ENCODE results near the gene OSTC.

GRCh38 chr4:108703966-108704365 lies 53.6 kb downstream of the OSTC start:
- TF ChIP-seq CTCF (IDR thresholded peaks at IDR 0.05; ENCODE audit: insufficient read depth, low read length), result no peak
- TF ChIP-seq REST (IDR thresholded peaks at IDR 0.05; ENCODE audit: insufficient replicate concordance, low read depth), result no peak
- no peak for TF ChIP-seq POLR2AphosphoS5 (IDR thresholded peaks at IDR 0.05; ENCODE audit: low read depth)
- TF ChIP-seq GABPA (IDR thresholded peaks at IDR 0.05; ENCODE audit: low read depth), result no peak

All from HL-60 (cell line).